HCT116 (cell line): ENCODE measurements around the gene GABARAP. TPM values are rescaled to one million over a fixed set of nuclear protein-coding genes. Genes with fewer than 3 reads are reported as not detected.

Experiments used
- ATAC-seq: fragments of 200-7000 bp; cut with Tn5 transposase; 2 replicates; pipeline ENCODE4 v1.9.1; 2020; ENCODE audit warnings: mild to moderate bottlenecking, moderate library complexity
- BruUV-seq: library from RNA; stranded (reverse); fragments of 400-500 nt; replicated peaks from 2 replicates; lab custom pipeline; 2021; lab: Mats Ljungman, UMichigan
- CTCF ChIA-PET: fragments of 300-600 bp; sonication (Branson Sonifier 250); formaldehyde crosslinking; loops from one replicate; lab custom pipeline; 2021; ENCODE audit warnings: antibody characterized with exemption; lab: Charles Lee
- POLR2A ChIA-PET: fragments of 300-600, 350-600 bp; sonication (Branson Sonifier 250); formaldehyde crosslinking; loops from one replicate; lab custom pipeline; 2021; ENCODE audit warnings: antibody characterized with exemption; lab: Charles Lee
- RAD21 ChIA-PET, 2 experiments: fragments of 300-600 bp; sonication (Branson Sonifier 250); formaldehyde crosslinking; loops; one replicate each; lab custom pipeline; 2023; ENCODE audit warnings: low total read pairs in 2 of 2; ENCODE audit not compliant: uncharacterized antibody in 2 of 2, unreplicated experiment in 2 of 2, low non-redundant PET in 1 of 2; lab: Charles Lee
- DNase-seq: peaks from one replicate; pipeline ENCODE4 v3.0.0-alpha.2; 2010; ENCODE audit warnings: low read depth, low spot score
- H2AFZ ChIP-seq: fragments of 200-600 bp; shearing (Covaris generic), sonication (generic); 2 replicates; pipeline ENCODE4 v1.6.1; 2017; ENCODE audit warnings: low read depth, mixed run types, mixed read lengths, antibody characterized with exemption, low read length; ENCODE audit not compliant: poor library complexity, severe bottlenecking
- H3K27ac ChIP-seq: 2 replicates; pipeline ENCODE4 v1.5.1; 2012; ENCODE audit warnings: low read depth, low read length
- H3K27me3 ChIP-seq: fragments of 200-600 bp; sonication (generic); 2 replicates; pipeline ENCODE4 v1.6.1; 2016; ENCODE audit warnings: mixed run types, low read length, mixed read lengths; ENCODE audit not compliant: insufficient read depth
- H3K36me3 ChIP-seq, 2 experiments: fragments of 200-500 bp in 1 of 2; fragments of 200-600 bp in 1 of 2; sonication (Bioruptor generic) in 1 of 2; sonication (generic) in 1 of 2; 2 replicates each; pipeline versions ENCODE4 v1.5.1 to v1.6.1; 2014 to 2016; ENCODE audit warnings: low read length in 2 of 2, inconsistent platforms in 1 of 2, mixed read lengths in 1 of 2, mixed run types in 1 of 2; ENCODE audit not compliant: insufficient read depth in 2 of 2, control insufficient read depth in 1 of 2
- H3K4me1 ChIP-seq, 2 experiments: fragments of 200-600 bp in 1 of 2; sonication (generic) in 1 of 2; 2 replicates each; pipeline versions ENCODE4 v1.5.1 to v1.6.1; 2012 to 2017; ENCODE audit warnings: low read length in 2 of 2, inconsistent platforms in 1 of 2, mild to moderate bottlenecking in 1 of 2, mixed read lengths in 1 of 2, mixed run types in 1 of 2, moderate library complexity in 1 of 2; ENCODE audit not compliant: insufficient read depth in 2 of 2, control insufficient read depth in 1 of 2
- H3K4me2 ChIP-seq: fragments of 200-600 bp; sonication (generic); 2 replicates; pipeline ENCODE4 v1.6.1; 2017; ENCODE audit warnings: mixed run types, low read length, mixed read lengths
- H3K4me3 ChIP-seq, 2 experiments: fragments of 200-600 bp in 1 of 2; sonication (generic) in 1 of 2; replicated peaks in 1 of 2; 2 replicates each; pipeline ENCODE4 v1.5.1; 2011 to 2016; ENCODE audit warnings: low read length in 2 of 2, control low read depth in 1 of 2, low read depth in 1 of 2, mild to moderate bottlenecking in 1 of 2, mixed read lengths in 1 of 2, mixed run types in 1 of 2
- H3K79me2 ChIP-seq: fragments of 200-600 bp; sonication (generic); 2 replicates; pipeline ENCODE4 v1.6.1; 2017; ENCODE audit warnings: mild to moderate bottlenecking, mixed run types, low read length, moderate library complexity, mixed read lengths; ENCODE audit not compliant: insufficient read depth
- H3K9ac ChIP-seq: fragments of 200-600 bp; sonication (generic); 2 replicates; pipeline ENCODE4 v1.6.1; 2016; ENCODE audit warnings: low read length, mixed read lengths
- H3K9me2 ChIP-seq: fragments of 200-600 bp; sonication (generic), shearing (Covaris generic); 2 replicates; pipeline ENCODE4 v1.6.1; 2017; ENCODE audit warnings: mixed run types, mild to moderate bottlenecking, moderate library complexity; ENCODE audit not compliant: insufficient read depth
- H3K9me3 ChIP-seq, 2 experiments: fragments of 200-500 bp in 1 of 2; fragments of 200-600 bp in 1 of 2; sonication (Bioruptor generic) in 1 of 2; sonication (generic) in 1 of 2; 2 replicates each; pipeline ENCODE4 v1.6.1; 2014 to 2017; ENCODE audit warnings: low read length in 2 of 2, mixed read lengths in 2 of 2, inconsistent platforms in 1 of 2, low read depth in 1 of 2, mild to moderate bottlenecking in 1 of 2, mixed run types in 1 of 2, moderate library complexity in 1 of 2; ENCODE audit not compliant: control insufficient read depth in 1 of 2, insufficient read depth in 1 of 2
- H4K20me1 ChIP-seq: fragments of 200-600 bp; sonication (generic), shearing (Covaris generic); 2 replicates; pipeline ENCODE4 v1.6.1; 2017; ENCODE audit warnings: mixed run types, mild to moderate bottlenecking, moderate library complexity; ENCODE audit not compliant: insufficient read depth
- CBX3 ChIP-seq: IDR thresholded peaks from 2 replicates; pipeline ENCODE4 v1.6.1; 2012; ENCODE audit warnings: low read depth
- ELF1 ChIP-seq: IDR thresholded peaks from 2 replicates; pipeline ENCODE4 v1.6.1; 2012; ENCODE audit warnings: low read depth, borderline replicate concordance
- JUND ChIP-seq: IDR thresholded peaks from 2 replicates; pipeline ENCODE4 v1.6.1; 2012
- POLR2AphosphoS5 ChIP-seq: IDR thresholded peaks from 2 replicates; pipeline ENCODE4 v1.6.1; 2011; ENCODE audit warnings: mild to moderate bottlenecking, low read depth, low read length, moderate library complexity
- RAD21 ChIP-seq: IDR thresholded peaks from 2 replicates; pipeline ENCODE4 v1.6.1; 2012; ENCODE audit warnings: low read depth, mild to moderate bottlenecking
- SP1 ChIP-seq: IDR thresholded peaks from 2 replicates; pipeline ENCODE4 v1.6.1; 2012; ENCODE audit warnings: low read depth
- SRF ChIP-seq: IDR thresholded peaks from 2 replicates; pipeline ENCODE4 v1.6.1; 2012; ENCODE audit warnings: low read depth
- TCF7L2 ChIP-seq: IDR thresholded peaks from 2 replicates; pipeline ENCODE4 v1.7.0; 2011; ENCODE audit warnings: borderline replicate concordance, inconsistent platforms; ENCODE audit not compliant: insufficient read depth, insufficient read length; ENCODE audit errors: extremely low read depth
- YY1 ChIP-seq: IDR thresholded peaks from 2 replicates; pipeline ENCODE4 v1.6.1; 2011; ENCODE audit warnings: low read length, low read depth, moderate library complexity, mild to moderate bottlenecking; ENCODE audit not compliant: insufficient replicate concordance; ENCODE audit errors: extremely low read depth
- ZFX ChIP-seq: fragments of 450-650 bp; IDR thresholded peaks from 2 replicates; pipeline ENCODE4 v1.6.1; 2017
- ZNF274 ChIP-seq: fragments of 200-500 bp; sonication (Bioruptor generic); IDR thresholded peaks from 2 replicates; pipeline ENCODE4 v1.6.1; 2014; ENCODE audit warnings: mild to moderate bottlenecking, low read depth, low read length, inconsistent platforms
- intact Hi-C: fragments of 100-400 bp; cut with micrococcal nuclease; formaldehyde crosslinking; loops from 2 replicates; pipeline ENCODE4 v1.10.0; 2022
- total RNA-seq: library from RNA; stranded (reverse); gene quantifications from one replicate; pipeline ENCODE4 v1.2.1, GENCODE V29; 2021; ENCODE audit not compliant: unreplicated experiment
- TF ChIP-seq, protein P1 (sequence below): IDR thresholded peaks from 2 replicates; pipeline ENCODE4 v1.6.1; 2012
- TF ChIP-seq, protein P2 (sequence below), 3 experiments: fragments of 200-600 bp in 1 of 3; sonication (generic) in 1 of 3; IDR thresholded peaks in 2 of 3; conservative IDR thresholded peaks in 1 of 3; 2 replicates each; pipeline ENCODE4 v1.5.1; 2012 to 2017; ENCODE audit warnings: low read depth in 2 of 3, low read length in 2 of 3, antibody characterized with exemption in 1 of 3, borderline replicate concordance in 1 of 3, control low read depth in 1 of 3, mild to moderate bottlenecking in 1 of 3, mixed read lengths in 1 of 3, mixed run types in 1 of 3, moderate library complexity in 1 of 3; ENCODE audit not compliant: insufficient read depth in 1 of 3
- TF ChIP-seq, protein P3 (sequence below): IDR thresholded peaks from 2 replicates; pipeline ENCODE4 v1.6.1; 2012
- TF ChIP-seq, protein P4 (sequence below): IDR thresholded peaks from 2 replicates; pipeline ENCODE4 v1.6.1; 2012; ENCODE audit warnings: low read depth

GABARAP gene
- total RNA-seq, 1 experiment from 2014 or later, result 287 TPM

DNA sequence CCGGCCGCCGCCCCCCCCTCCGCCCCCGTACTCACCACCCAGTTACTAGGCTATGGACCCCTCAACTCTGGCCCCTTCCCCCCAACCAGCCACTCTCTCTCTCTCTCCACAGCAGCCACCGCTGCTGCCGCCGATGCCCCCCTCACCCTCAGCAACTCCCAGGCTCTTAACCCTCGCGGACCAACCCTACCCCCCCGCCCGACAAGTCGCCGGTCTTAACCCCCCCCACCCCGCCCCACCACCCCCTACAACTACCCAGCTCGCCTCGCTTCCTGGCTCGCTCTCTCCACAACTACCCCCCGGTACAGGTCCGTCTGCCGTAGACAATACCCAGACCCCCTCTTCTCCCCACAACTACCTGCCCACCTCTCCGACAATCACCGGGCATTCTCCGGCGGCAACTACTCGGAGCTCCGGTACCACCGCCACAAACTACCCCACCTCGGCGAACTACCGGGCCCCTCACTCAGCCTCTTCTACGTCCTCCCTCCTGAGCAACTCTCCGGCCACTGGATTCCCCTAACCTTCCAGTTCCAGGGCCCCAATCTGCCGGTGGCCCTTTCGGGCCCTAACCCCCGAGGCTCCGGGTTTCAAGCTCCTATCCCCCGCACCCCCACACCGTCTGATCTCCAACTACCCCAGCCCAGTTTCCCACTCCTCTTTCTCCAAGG lies 3.7 kb downstream of the GABARAP start:
- peaks cover 24 to 32% of the 10 kb centered on the region in 2 experiments for H3K36me3 ChIP-seq
- TF ChIP-seq ZNF274, result no peak
- TF ChIP-seq, protein P1, sequence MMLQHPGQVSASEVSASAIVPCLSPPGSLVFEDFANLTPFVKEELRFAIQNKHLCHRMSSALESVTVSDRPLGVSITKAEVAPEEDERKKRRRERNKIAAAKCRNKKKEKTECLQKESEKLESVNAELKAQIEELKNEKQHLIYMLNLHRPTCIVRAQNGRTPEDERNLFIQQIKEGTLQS, result no peak
- TF ChIP-seq, protein P2, sequence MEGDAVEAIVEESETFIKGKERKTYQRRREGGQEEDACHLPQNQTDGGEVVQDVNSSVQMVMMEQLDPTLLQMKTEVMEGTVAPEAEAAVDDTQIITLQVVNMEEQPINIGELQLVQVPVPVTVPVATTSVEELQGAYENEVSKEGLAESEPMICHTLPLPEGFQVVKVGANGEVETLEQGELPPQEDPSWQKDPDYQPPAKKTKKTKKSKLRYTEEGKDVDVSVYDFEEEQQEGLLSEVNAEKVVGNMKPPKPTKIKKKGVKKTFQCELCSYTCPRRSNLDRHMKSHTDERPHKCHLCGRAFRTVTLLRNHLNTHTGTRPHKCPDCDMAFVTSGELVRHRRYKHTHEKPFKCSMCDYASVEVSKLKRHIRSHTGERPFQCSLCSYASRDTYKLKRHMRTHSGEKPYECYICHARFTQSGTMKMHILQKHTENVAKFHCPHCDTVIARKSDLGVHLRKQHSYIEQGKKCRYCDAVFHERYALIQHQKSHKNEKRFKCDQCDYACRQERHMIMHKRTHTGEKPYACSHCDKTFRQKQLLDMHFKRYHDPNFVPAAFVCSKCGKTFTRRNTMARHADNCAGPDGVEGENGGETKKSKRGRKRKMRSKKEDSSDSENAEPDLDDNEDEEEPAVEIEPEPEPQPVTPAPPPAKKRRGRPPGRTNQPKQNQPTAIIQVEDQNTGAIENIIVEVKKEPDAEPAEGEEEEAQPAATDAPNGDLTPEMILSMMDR (IDR thresholded peaks at IDR 0.05 in 2 of 3, conservative IDR thresholded peaks at IDR 0.05 in 1 of 3; ENCODE audit: borderline replicate concordance in 1 of 3, insufficient read depth in 1 of 3, low read depth in 2 of 3, low read length in 2 of 3), result no peak
- peak; percentile 24; the same call in 1 of the 2 replicates for TF ChIP-seq ZFX
- no peak for TF ChIP-seq JUND
- TF ChIP-seq, protein P3, sequence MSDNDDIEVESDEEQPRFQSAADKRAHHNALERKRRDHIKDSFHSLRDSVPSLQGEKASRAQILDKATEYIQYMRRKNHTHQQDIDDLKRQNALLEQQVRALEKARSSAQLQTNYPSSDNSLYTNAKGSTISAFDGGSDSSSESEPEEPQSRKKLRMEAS, result no peak
- no peak for TF ChIP-seq TCF7L2
- TF ChIP-seq SRF, result no peak
- TF ChIP-seq, protein P4, sequence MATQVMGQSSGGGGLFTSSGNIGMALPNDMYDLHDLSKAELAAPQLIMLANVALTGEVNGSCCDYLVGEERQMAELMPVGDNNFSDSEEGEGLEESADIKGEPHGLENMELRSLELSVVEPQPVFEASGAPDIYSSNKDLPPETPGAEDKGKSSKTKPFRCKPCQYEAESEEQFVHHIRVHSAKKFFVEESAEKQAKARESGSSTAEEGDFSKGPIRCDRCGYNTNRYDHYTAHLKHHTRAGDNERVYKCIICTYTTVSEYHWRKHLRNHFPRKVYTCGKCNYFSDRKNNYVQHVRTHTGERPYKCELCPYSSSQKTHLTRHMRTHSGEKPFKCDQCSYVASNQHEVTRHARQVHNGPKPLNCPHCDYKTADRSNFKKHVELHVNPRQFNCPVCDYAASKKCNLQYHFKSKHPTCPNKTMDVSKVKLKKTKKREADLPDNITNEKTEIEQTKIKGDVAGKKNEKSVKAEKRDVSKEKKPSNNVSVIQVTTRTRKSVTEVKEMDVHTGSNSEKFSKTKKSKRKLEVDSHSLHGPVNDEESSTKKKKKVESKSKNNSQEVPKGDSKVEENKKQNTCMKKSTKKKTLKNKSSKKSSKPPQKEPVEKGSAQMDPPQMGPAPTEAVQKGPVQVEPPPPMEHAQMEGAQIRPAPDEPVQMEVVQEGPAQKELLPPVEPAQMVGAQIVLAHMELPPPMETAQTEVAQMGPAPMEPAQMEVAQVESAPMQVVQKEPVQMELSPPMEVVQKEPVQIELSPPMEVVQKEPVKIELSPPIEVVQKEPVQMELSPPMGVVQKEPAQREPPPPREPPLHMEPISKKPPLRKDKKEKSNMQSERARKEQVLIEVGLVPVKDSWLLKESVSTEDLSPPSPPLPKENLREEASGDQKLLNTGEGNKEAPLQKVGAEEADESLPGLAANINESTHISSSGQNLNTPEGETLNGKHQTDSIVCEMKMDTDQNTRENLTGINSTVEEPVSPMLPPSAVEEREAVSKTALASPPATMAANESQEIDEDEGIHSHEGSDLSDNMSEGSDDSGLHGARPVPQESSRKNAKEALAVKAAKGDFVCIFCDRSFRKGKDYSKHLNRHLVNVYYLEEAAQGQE, result no peak
- TF ChIP-seq ELF1, result no peak
- TF ChIP-seq RAD21, result no peak
- no peak for TF ChIP-seq CBX3
- no peak for TF ChIP-seq YY1
- TF ChIP-seq POLR2AphosphoS5, result peak; percentile 27; the same call in 1 of the 2 replicates
- no peak for TF ChIP-seq SP1
- BruUV-seq, result no TSS peak
- peak overlapping the region; percentile 92 for H3K27ac ChIP-seq
- DNase-seq (no peak), ATAC-seq (no peak)
- ChIA-PET RAD21 (interaction anchor here in 1 of 2 experiments (0.7 to 1.0 kb wide), 2 partner anchors 18 to 61 kb away, joined by 3 to 7 read pairs; no protein-coding TSS in a partner anchor), POLR2A (interaction anchor here (0.6 to 2.6 kb wide), 7 partner anchors 12 to 448 kb away, joined by 3 to 19 read pairs (median 5); partner anchors contain the start of genes ACADVL, CTDNEP1, DLG4 and SLC2A4), CTCF (interaction anchor here (2.3 to 3.0 kb wide), 2 partner anchors 18 to 58 kb away, joined by 5 to 16 read pairs; partner anchors contain the start of genes ACADVL and DLG4)
- H2AFZ ChIP-seq, result no peak overlapping the region
- no peaks in the 10 kb centered on the region for H4K20me1 ChIP-seq
- H3K4me3 ChIP-seq, result peak overlapping the region; percentile 97 to 99
- peaks cover 37 to 64% of the 10 kb centered on the region in 2 experiments for H3K4me1 ChIP-seq
- peak overlapping the region; percentile 100 for H3K9ac ChIP-seq
- H3K79me2 ChIP-seq, result peaks cover 65% of the 10 kb centered on the region
- no peaks in the 10 kb centered on the region for H3K9me2 ChIP-seq
- H3K4me2 ChIP-seq, result peak overlapping the region; percentile 82
- H3K27me3 ChIP-seq, result no peaks in the 10 kb centered on the region
- intact Hi-C loops, result no loop called here
- no peaks in the 10 kb centered on the region for H3K9me3 ChIP-seq
